NCI-H2196 (cell line): ENCODE data around the gene RHO.
A peak's percentile ranks its signal among the peaks of the same experiment; 100 is the strongest.
"Not testable (repeated sequence)": the region's sequence is repeated elsewhere in the genome, so short reads cannot be mapped to it uniquely, and the experiment has no call there.

Experiments used
- DNase-seq: peaks from one replicate; lab custom pipeline; 2025; ENCODE audit not compliant: unreplicated experiment; lab: John Stamatoyannopoulos, UW

Gene RHO

GRCh38 chr3:129499604-129500333 is 28.7 kb upstream of the RHO start:
- DNase-seq: not testable (repeated sequence)

GRCh38 chr3:129500334-129500658 is 28.1 kb upstream of the RHO start:
- no peak for DNase-seq

GRCh38 chr3:129501630-129502029 is 26.8 kb upstream of the RHO start:
- DNase-seq: no peak

GRCh38 chr3:129502641-129503408 is 25.6 kb upstream of the RHO start:
- DNase-seq: peak; percentile 66

GRCh38 chr3:129503471-129504291 is 24.8 kb upstream of the RHO start:
- peak; percentile 65 for DNase-seq

GRCh38 chr3:129504471-129505100 is 23.9 kb upstream of the RHO start:
- DNase-seq: no peak

GRCh38 chr3:129505341-129505740 is 23.1 kb upstream of the RHO start:
- DNase-seq: peak; percentile 14

GRCh38 chr3:129506231-129506742 is 22.2 kb upstream of the RHO start:
- peak; percentile 61 for DNase-seq

GRCh38 chr3:129507181-129507831 is 21.1 kb upstream of the RHO start:
- DNase-seq: no peak

GRCh38 chr3:129512595-129512994 is 15.8 kb upstream of the RHO start:
- DNase-seq: no peak

- no peak for DNase-seq
These were observed 14.7 kb upstream of the RHO start for GRCh38 chr3:129513705-129514104.

- no peak for DNase-seq
These were observed 14.3 kb upstream of the RHO start for GRCh38 chr3:129514110-129514509.

GRCh38 chr3:129514563-129514962 is 13.9 kb upstream of the RHO start:
- no peak for DNase-seq

- not testable (repeated sequence) for DNase-seq
These were observed 13.2 kb upstream of the RHO start for GRCh38 chr3:129515108-129515820.

- not testable (repeated sequence) for DNase-seq
These were observed 12.5 kb upstream of the RHO start for GRCh38 chr3:129515821-129516432.

GRCh38 chr3:129517516-129517915 is 10.9 kb upstream of the RHO start:
- no peak for DNase-seq

GRCh38 chr3:129518038-129518561 is 10.3 kb upstream of the RHO start:
- no peak for DNase-seq

GRCh38 chr3:129518581-129518980 is 9.9 kb upstream of the RHO start:
- DNase-seq: no peak

- no peak for DNase-seq
These were observed 9.0 kb upstream of the RHO start for GRCh38 chr3:129519449-129519848.
